GM21529 (cell line): ENCODE data around the gene GP9.

Experiments used
- ATAC-seq: cut with Tn5 transposase; IDR thresholded peaks from one replicate; pipeline ENCODE4 v1.9.1; 2021; ENCODE audit not compliant: unreplicated experiment

Gene GP9

DNA sequence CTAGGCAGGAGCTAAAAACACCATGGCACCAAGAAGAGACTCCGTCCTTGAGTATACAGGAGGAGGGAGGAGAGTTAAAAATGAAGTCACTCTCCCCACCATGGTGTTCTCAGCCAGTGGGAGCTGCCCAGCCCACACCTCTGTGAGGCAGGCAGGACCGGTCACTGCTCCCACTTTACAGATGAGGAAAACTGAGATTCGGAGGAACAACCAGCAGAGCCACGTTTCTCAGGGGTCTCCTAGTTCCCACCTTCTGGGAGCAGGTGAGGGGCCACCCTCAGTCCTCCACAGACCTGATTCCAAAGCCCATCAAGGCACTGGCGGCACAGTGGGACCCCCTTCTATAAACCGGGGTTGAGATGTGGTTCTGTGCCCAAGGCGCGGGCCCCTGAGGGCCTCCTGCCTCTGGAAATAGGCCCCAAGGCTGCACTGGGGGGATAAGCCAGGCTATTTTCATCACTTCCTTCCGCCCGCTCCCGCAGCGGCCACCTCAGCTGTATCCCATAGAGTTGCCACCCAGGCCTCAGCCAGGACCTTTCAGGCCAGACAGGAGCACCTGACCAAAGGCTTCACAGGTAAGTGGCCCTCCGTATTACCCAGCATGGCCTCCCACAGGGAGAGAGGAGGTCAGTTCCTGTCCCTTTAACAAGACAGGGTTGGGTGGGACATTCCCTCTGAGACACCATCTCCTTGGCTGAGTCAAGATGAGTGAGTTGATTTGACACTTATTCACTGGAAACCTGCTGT lies at the start of gene GP9:
Gene GP9, plus strand, starts transcription at position 504 of the 747 bp plus-strand sequence. CDS start 961 bp downstream, outside the sequence.
- no peak for ATAC-seq

DNA sequence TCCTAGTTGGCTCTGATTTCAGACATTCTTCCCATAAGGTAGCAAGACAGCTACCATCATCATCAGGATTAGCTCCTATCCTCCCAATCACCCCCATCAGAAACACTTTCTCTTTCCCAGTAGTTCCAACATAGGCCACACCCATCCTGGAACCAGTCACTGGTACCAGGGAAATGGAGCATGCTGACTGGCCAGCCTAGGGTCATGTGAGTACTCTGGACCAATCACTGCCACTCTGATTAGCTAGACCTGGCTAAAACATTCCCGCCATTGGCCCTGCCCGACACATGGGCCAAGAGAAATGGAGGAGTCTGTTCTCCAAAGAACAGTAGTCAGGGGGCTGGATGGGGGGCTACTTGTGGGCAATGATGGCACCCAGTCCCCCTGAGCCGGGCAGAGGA lies 47.1 kb upstream of the GP9 start:
- ATAC-seq = no peak

DNA sequence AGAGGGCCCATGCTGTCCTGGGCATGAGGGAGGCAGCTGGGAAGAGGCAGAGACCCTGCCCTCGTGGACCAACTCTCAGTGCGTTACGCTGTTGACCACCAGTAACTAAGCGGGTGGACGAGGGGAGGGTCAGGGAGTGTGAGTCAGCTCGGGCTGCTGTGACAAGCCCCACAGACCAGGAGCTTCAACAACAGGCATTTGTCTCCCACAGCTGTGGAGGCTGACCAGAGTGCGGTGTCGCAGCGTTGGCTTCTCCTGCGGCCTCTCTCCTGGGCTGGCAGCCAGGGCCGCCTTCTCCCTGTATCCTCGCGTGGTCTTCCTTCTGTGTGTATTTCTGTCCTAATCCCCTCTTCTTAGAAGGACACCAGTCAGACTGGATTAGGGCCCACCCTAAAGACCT lies 46.4 kb upstream of the GP9 start:
- no peak for ATAC-seq

DNA sequence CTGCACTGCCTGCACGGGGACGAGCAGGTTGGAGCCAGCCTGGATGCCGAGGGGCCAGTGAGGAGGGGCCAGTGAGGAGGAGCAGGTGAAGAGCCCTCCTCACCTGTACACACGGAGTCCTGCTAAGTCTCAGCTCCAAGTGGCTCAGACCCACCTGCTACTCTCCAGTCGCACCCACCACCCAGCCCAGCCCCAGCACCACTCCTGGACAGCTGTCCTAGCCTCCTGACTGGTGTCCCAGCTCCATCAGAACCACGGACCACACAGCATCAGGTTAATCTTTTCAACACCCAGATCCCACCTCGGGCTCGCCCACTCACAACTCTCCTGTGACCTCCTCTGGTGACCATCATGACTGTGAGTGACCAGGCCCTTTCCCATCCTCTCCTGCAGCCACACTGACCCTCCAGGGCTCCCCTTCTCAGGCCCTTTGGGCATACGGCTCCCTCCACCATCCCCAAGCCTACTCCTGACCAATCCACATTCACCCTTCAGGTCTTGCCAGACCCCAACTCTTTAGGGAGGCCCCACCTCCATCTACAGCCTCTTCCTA lies 45.7 kb upstream of the GP9 start:
- ATAC-seq = no peak

DNA sequence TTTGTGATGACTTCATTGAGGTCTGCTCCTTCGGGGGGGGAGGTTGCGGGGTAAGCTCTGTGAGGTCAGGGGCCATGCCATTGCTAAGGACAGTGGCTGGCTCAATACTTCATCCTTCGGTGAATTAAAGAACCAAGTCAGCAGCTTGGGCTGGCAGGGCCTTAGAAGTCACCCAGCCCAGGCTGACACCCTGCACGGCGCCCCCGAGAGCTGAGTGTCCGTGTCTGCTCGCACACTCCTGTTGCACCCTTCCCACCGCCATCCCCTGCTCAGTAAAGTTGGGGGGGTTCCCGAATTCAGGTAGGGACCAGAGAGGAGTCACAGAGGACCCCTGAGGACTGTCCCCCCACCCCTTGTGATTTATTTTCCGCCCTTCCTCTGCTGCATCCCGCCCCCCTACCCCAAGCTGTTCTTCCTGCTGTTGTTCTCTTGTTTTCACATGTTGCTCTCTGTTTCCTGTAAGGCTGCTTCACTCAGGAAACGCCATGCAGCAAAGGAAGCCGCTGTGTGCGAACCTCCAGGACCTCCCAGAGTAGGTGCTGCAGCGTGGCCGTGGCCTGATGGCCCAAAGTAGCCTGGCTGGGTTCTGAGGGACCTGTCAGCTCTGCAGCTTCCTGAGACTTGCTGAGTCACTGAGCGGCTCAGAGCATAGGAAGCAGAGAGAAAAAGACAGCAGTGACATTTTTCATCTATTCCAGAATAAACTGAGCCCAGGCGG lies 45.0 kb upstream of the GP9 start:
- no peak for ATAC-seq

DNA sequence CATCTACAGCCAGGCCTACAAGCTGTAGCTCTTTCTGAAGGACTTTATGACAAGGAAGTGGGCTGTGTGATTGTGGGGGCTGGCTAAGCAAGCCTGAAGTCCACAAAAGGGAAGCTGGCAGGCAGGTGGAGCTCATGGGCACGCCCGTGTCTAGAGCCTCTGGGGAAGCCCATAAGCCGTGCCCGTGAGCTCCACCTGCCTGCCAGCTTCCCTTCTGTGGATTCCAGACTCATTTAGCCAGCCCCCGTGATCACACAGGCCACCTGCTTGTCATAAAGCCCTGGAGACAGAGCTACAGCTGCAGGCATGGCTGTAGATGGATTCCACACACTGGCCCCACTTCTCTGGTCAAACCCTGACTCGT lies 44.2 kb upstream of the GP9 start:
- no peak for ATAC-seq

DNA sequence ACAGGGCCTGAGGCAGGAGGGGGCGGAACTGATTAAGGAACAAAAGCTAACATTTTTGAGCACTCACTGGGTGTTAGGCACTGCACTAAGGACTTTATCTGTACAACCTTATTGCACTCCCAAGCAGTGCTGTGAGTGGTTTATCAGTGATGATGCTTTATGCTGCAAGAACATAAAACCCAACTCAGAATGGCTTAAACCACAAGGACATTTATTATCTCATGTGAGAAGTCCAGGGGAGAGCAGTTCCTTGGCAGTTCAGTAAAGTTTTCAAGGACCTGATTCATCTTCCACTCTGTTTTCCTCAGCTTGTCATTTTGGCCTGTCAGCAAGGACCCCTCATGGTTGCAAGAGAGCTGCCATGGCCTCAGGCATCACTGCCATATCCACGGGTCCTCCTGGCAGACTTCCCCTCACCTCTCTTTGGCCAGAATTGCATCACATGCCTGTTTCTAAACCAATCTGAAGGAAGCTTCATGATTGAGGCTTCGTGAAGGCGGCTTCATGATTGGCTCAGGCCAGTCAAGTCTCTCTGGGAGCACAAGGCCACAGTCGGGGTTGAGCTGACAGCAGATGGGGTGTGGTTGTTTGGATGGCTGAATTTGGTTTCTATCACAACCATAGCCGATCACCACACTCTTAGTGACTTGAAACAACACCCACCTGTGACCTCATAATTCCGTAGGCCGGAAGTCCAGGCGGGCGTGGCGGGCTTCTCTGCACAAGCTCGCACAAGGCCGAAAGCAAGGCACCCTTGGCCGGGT lies 43.7 kb upstream of the GP9 start:
- ATAC-seq = peak; percentile 60

DNA sequence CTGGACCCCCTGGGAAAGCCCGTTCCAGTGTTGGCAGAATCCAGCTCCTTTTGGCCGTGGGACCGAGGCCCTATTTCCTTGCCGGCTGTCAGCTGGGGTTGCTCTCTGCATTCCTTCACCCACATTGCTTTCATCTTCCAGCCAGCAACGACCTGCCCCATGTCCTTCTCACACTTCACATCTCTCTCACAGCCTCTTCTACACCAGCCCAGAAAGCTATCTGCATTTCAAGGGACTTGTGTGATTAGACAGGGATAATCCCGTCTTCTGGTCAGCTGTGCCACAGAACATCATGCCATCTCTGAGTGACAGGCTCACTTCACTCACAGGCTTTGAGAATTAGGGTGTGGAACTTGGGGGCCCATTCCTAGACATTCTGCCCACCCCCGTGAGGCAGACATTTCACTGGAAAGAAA lies 43.1 kb upstream of the GP9 start:
- no peak for ATAC-seq

DNA sequence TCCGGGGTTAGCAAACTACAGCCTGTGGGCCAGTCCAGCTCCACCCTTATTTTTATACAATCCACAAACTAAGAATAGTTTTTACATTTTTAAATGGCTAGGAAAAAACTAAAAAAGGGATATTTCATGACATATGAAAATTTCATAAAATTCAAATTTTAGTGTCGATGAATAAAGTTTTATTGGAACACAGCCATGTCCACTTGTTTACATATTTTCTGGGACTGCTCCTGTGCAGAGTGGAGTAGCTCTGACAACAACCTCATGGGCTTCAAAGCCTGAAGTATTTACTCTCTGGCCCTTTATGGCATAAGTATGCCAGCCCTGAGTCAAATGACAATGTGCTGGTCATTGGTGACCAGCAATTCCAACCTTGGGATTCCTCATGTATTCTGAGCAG lies 42.3 kb upstream of the GP9 start:
- ATAC-seq = no peak

DNA sequence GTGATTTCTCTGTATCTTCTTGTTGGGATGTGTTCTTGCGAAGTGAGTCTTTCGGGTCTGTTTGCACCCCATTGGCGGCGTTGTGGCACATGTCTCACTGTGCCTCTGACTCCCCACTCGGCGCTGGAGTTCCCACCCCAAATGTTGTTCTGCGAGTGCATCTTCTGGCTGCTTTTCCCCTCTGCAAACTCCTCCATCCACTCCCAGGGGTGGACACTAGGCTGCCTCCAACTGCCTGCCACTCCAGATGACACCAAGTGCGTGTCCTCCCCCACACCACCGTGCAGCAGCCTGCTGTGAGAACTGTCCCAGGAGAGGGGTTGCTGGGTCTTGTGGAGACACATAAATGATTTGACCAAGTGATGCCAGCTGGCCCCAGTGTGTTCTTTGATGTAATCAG lies 41.8 kb upstream of the GP9 start:
- no peak for ATAC-seq

DNA sequence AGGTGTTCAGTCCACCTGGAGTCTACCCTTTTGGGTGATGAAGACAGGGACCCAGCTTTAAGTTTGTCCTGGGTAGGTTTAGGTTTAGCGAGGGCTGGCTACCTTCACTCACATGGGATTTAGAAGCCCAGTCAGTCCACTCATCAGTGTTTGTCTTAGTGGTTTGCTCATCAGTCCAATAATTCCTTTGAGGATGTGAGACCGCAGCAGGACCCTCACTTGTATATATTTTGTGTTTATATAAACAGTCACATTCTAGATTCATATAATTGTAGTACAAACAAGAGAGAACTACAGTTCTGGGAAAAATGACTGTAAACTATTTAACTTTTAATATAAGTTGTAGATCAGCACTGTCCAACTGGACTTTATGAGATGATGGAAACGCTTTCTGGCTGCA lies 41.3 kb upstream of the GP9 start:
- no peak for ATAC-seq

DNA sequence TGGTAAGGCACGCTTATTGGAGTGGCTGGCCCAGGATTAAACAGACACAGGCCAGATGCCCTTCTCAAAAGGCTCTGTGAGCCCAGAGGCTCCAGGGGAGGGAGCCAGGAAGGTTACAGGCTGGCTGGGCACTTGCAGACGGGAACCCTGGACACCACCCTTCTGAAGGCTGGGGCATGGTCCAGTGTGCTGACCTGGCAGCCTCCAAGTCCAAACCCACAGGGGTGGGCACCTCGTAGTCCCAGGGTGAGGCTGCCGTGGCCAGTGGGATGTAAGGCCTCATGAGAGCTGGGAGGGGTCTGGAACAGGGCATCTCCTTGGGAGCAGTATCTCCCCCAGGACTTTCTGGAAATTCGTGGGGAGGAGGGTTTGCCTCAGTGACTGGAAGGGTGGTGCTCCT lies 39.9 kb upstream of the GP9 start:
- ATAC-seq = no peak

DNA sequence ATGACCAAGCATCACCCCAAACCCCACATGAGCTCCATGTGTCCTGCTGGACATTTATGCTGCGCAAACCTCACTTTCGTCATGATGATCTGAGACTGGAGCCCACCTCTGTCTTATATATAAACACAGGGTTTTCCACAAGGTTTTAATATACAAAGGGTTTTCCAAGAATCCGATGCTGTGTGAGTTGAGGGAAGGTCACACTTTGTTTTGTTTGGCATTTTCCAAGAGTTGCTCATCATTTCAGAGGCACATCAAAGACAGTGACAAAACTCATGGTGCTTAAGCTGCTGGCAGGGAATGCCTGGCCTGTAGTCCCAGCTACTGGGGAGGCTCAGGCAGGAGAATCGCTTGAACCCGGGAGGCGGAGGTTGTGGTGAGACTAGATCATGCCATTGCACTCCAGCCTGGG lies 39.4 kb upstream of the GP9 start:
- ATAC-seq = no peak

DNA sequence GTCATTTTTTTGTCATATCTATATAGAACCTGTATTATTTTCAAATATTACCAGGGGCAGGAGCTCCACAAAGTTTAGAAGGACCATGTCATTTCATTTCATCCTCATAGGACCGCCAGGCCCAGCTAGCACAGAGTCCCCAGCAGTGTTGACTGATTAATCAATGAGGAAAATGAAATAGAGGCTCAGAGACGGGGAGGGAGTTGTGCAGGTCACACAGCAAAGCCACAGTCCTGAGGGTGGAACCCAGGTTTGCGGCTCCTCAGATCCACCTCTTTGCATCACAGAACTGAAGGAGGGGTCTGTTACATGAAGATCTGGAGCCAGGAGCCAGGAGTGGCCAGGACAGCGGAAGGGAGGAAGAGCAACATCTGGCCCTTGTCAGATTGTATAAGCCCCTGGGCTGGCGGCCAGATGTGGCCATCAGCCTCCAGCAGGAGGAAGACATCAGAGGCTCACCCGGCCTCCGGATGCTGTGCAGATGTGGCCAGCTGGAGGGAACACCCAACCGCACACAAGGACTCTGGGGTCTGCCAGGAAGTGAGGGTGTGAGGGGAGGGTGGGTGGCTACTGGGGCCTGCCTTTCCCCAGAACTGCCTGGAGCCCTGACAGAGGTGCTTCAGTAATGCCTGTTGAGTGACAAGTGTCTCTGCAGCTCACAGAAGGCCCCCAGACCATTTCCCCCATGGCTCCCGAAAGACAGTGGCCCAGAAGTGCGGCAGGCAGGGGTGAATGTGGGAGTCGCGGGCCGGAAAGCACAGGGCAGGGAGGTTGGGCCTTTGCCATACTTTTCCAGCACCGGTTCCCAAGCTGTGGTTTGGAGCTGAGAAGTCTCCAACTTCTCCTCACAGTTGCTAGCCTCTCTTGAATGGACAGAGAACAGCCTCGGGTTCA lies 38.2 kb upstream of the GP9 start:
- ATAC-seq = no peak

DNA sequence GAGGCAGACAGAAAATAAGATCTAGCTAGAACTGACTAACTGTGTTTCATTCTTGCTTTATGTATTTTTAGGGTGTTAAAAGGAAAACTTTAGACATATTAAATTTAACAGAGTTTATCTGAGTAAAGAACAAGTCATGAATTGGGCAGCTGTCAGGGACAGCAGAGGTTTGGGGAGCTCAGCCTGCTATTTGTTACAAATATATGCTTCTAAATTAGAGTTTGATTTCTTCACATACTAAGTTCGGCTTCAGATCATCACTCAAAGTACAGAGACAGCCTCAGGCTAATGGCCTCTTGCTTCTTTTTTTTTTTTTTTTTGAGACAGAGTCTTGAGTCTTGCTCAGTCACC lies 37.6 kb upstream of the GP9 start:
- ATAC-seq = no peak

DNA sequence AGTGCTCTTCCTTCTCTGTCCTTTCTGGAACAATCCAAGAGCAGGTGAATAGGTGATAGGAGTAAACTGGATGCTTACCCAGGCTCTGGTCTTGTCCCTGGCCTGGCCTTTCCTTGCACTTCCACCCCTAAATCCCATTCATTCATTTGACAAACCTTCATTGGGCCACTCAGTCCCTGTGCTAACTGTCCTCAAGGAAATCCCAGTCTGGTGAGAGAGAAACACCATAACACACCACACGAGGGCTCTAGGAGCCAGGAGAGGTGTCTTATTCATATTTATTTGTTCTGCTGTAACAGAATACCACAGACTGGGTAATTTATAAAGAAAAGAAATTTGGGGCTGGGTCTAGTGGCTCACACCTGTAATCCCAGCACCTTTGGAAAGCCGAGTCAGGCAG lies 36.7 kb upstream of the GP9 start:
- ATAC-seq = no peak

DNA sequence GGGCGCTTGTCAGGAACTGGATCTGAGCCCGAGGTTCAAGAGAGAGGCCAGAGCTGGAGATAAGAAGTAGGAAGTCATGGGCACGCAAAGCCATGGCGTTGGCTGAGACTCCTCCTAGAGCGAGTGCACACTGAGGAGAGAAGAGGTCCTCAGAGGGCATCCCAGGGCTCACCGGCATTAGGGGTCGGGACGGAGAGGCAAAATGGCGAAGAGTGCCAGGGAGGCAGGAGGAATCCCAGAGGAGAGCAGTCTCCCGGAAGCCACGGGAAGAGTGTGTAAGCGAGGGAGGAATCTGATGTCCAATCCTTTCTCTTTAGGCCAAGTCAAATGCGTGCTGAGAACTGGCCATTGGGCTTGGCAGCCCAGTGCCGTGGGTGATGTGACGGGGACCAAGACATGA lies 35.5 kb upstream of the GP9 start:
- ATAC-seq = no peak

DNA sequence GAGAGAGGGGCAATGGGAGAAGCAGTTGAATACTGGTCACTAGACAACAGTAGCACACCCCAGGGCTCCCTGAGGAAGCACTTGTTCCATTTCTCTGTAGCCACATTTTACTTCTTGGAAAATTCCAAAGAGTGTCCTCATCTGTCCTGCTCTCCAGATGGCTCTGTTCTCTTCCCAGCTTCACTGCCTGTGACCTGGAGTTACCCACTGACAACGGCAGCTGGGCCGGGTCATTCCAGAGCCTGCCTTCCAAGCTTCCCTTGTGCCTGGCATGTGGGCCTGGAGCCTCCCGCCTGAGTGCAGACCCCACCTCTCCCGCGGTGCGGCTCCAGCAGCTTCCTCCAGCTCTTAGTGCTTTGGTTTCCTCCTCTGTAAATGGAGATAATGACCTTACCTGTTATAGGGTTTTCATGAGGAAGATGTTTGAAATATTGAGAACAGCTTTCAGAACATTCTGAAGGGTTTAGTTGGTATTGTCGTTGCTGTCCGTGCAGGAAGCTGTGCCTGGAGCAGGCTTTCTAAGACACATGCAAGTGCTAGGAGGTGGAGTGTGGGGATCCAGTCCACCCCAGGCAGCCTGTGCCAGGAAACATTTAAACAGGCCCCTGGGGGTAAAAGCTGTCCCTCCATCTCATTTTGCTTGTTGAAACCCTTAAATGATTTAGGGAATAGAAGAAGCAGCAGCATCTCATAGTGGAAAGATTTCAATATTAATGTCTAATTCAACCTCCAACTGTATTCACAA lies 34.7 kb upstream of the GP9 start:
- no peak for ATAC-seq

DNA sequence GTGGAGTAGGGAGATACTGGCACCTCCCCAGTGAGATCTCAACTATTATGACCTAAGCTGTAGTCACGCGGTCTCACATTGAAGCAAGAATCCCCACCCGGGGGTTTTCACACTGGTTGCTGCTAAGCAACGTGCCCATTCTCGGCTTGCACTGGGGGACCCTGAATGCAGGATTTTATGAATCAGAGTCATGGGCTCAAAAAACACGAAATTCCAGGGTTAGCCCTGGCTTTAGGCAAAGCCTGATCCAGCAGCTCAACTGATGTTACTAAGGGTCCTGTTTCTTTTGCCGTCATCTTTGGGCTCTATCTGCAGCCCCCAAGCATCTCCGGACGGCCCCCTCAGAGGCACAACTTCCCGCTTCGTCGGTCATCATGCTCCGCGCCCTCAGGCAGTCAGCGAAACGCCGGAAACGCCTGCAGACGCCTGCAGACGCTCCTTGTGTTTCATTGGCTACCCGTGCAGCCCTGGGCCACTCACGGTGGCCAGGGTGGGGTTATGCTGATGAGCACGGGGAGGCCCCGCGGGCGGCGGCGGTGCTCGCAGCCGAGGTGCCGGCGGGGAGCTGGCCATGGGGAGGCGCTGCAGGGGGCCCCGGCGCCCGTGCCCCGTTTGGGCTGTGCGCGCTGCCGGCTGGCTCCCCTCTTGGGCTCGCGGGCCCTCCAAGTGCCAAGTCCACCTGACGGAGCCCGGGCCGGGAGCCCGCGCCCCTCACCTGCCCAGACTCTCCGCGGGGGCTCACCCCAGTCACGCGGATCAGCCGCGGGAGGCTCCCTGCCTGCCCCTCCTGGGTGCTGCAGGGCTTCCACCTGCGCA lies 33.6 kb upstream of the GP9 start:
- peak; percentile 99 for ATAC-seq
